GM10266 (cell line): ENCODE data around the gene PTPN14.

ENCODE experiments used
- DNase-seq: peaks from one replicate; pipeline ENCODE4 v3.0.0; 2012; ENCODE audit errors: extremely low spot score
- TF ChIP-seq, protein P1 (sequence below): IDR thresholded peaks from 2 replicates; pipeline ENCODE4 v1.5.1; 2012; ENCODE audit warnings: mild to moderate bottlenecking, low read depth; ENCODE audit not compliant: control insufficient read depth, insufficient read depth; ENCODE audit errors: missing control alignments

The PTPN14 gene

DNA sequence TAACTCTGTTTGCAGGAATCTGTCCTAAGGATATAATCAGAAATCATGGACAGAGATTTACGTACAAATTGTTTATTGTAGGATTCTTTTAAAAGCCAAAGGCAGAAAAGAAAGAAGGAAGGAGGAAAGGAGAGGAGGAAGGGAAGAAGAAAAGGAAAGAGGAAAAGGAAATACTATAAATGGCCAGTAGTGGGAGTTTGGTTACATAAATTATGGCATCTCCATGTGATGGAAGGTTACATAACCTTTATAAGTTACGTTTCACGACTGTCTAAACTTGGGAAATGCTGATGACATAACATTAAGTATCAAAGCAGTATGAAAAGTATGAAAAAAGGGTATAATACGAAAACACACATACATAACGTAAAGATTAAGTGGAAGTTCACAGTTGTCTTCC lies 231.5 kb downstream of the PTPN14 start:
- TF ChIP-seq, protein P1, sequence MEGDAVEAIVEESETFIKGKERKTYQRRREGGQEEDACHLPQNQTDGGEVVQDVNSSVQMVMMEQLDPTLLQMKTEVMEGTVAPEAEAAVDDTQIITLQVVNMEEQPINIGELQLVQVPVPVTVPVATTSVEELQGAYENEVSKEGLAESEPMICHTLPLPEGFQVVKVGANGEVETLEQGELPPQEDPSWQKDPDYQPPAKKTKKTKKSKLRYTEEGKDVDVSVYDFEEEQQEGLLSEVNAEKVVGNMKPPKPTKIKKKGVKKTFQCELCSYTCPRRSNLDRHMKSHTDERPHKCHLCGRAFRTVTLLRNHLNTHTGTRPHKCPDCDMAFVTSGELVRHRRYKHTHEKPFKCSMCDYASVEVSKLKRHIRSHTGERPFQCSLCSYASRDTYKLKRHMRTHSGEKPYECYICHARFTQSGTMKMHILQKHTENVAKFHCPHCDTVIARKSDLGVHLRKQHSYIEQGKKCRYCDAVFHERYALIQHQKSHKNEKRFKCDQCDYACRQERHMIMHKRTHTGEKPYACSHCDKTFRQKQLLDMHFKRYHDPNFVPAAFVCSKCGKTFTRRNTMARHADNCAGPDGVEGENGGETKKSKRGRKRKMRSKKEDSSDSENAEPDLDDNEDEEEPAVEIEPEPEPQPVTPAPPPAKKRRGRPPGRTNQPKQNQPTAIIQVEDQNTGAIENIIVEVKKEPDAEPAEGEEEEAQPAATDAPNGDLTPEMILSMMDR = no peak
- DNase-seq = no peak

DNA sequence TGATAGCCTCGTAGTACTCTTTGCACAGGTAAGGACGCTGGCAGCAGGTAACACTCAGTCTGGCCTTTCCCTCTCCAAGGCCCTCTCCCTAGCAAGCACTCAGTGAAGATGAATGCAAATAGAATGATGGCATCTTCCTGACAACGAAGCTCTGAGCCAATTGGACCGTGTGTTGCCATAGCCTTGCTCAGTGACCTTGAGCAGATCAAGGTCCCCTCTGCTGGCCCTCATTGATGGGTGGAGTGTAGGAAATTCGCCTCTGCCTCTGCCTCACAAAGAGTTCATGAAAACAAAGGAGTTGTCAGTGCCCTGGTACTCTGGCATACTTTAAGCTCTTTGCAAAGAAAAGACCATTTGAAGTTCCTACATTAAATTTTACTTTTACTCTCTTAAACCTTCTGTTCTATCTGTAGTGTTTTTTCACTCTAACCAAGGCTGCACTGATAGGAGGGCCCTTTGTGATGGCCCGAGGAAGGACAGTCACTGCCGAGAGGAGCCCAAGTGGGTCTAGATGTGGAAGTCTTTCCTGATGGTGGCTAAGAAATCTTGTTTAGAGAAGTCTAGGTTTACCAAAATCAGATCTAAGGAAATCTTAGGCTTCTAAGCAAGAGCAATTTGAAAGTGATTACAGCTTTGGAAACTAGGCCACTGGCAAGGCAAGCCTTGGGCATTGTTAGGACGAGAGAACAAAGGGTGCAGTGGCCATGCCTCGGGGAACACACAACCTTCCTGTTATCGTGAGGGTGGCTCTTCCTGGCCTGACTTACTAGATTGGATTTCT lies 232.3 kb downstream of the PTPN14 start:
- TF ChIP-seq, protein P1 = no peak
- no peak for DNase-seq

- TF ChIP-seq, protein P1 = no peak
- no peak for DNase-seq
Measured at GRCh38 chr1:214318356-214318755, 233.0 kb downstream of the PTPN14 start.

GRCh38 chr1:214317734-214318133 lies 233.7 kb downstream of the PTPN14 start:
- no peak for DNase-seq
- TF ChIP-seq, protein P1 = no peak

GRCh38 chr1:214317300-214317699 lies 234.1 kb downstream of the PTPN14 start:
- TF ChIP-seq, protein P1 = no peak
- DNase-seq = no peak

- DNase-seq = no peak
Measured at GRCh38 chr1:214316593-214316992, 234.8 kb downstream of the PTPN14 start.

More at GRCh38 chr1:214316593-214316992, 234.8 kb downstream of the PTPN14 start:
- TF ChIP-seq, protein P1 = no peak
